WTC11 (cell line): ENCODE results near the gene ACACA. TPM values are rescaled to one million over a fixed set of nuclear protein-coding genes. Genes with fewer than 3 reads are reported as not detected.

Experiments
- ATAC-seq: fragments of 200-7000 bp; cut with Tn5 transposase; 2 replicates; pipeline ENCODE4 v1.10.0; 2021; ENCODE audit warnings: mild to moderate bottlenecking, moderate library complexity
- CTCF ChIA-PET: fragments of 300-600 bp; sonication (Branson Sonifier 250); formaldehyde crosslinking; loops from one replicate; lab custom pipeline; 2021; ENCODE audit warnings: antibody characterized with exemption; lab: Charles Lee
- POLR2A ChIA-PET: fragments of 350-600 bp; sonication (Branson Sonifier 250); formaldehyde crosslinking; loops from one replicate; lab custom pipeline; 2021; ENCODE audit warnings: antibody characterized with exemption; lab: Charles Lee
- DNase-seq: peaks from one replicate; pipeline ENCODE4 v3.0.0; 2021; ENCODE audit warnings: low spot score
- H3K27ac Mint-ChIP-seq: 2 replicates; pipeline ENCODE4 v1.8.0; 2021; ENCODE audit warnings: mixed read lengths
- H3K27me3 Mint-ChIP-seq: 2 replicates; pipeline ENCODE4 v1.8.0; 2021; ENCODE audit warnings: low read depth, mild to moderate bottlenecking, moderate library complexity, mixed read lengths
- H3K36me3 Mint-ChIP-seq: 2 replicates; pipeline ENCODE4 v1.8.0; 2021; ENCODE audit warnings: mixed read lengths
- H3K4me1 Mint-ChIP-seq: 2 replicates; pipeline ENCODE4 v1.8.0; 2022; ENCODE audit warnings: mixed read lengths
- H3K4me3 Mint-ChIP-seq: 2 replicates; pipeline ENCODE4 v1.8.0; 2021; ENCODE audit warnings: mild to moderate bottlenecking, moderate library complexity, mixed read lengths
- H3K9me3 Mint-ChIP-seq: 2 replicates; pipeline ENCODE4 v1.8.0; 2021; ENCODE audit warnings: mixed read lengths
- AR ChIP-seq: fragments of 250-450 bp; sonication (Bioruptor Pico); IDR thresholded peaks from 2 replicates; pipeline ENCODE4 v1.9.0; 2021; ENCODE audit warnings: mild to moderate bottlenecking
- ATF1 ChIP-seq: sonication (generic); formaldehyde crosslinking; IDR thresholded peaks from 2 replicates; pipeline ENCODE4 v1.8.1; 2023; ENCODE audit warnings: mild to moderate bottlenecking, moderate library complexity, missing genetic modification reagents
- CBFB ChIP-seq: sonication (generic); formaldehyde crosslinking; IDR thresholded peaks from 2 replicates; pipeline ENCODE4 v1.8.1; 2022; ENCODE audit warnings: mild to moderate bottlenecking, low read depth, missing genetic modification reagents
- CREB1 ChIP-seq: sonication (generic); formaldehyde crosslinking; IDR thresholded peaks from 2 replicates; pipeline ENCODE4 v1.8.0; 2023; ENCODE audit warnings: mild to moderate bottlenecking, missing genetic modification reagents
- CREM ChIP-seq: sonication (generic); formaldehyde crosslinking; IDR thresholded peaks from 2 replicates; pipeline ENCODE4 v1.8.1; 2022; ENCODE audit warnings: mild to moderate bottlenecking, missing genetic modification reagents, moderate library complexity
- E2F1 ChIP-seq: sonication (generic); formaldehyde crosslinking; IDR thresholded peaks from 2 replicates; pipeline ENCODE4 v1.8.0; 2022; ENCODE audit warnings: mild to moderate bottlenecking, missing genetic modification reagents
- FOXP1 ChIP-seq: sonication (generic); formaldehyde crosslinking; IDR thresholded peaks from 2 replicates; pipeline ENCODE4 v1.8.0; 2022; ENCODE audit warnings: missing genetic modification reagents, mild to moderate bottlenecking, moderate library complexity, borderline replicate concordance
- FOXP4 ChIP-seq: sonication (generic); formaldehyde crosslinking; IDR thresholded peaks from 2 replicates; pipeline ENCODE4 v1.8.0; 2022; ENCODE audit warnings: mild to moderate bottlenecking, missing genetic modification reagents
- MLX ChIP-seq: sonication (generic); formaldehyde crosslinking; IDR thresholded peaks from 2 replicates; pipeline ENCODE4 v1.8.1; 2023; ENCODE audit warnings: mild to moderate bottlenecking, missing genetic modification reagents, moderate library complexity
- NFE2L1 ChIP-seq: sonication (generic); formaldehyde crosslinking; IDR thresholded peaks from 2 replicates; pipeline ENCODE4 v1.8.1; 2023; ENCODE audit warnings: missing genetic modification reagents
- SOX15 ChIP-seq: fragments of 250-450 bp; sonication (Bioruptor Pico); IDR thresholded peaks from 2 replicates; pipeline ENCODE4 v1.9.0; 2021; ENCODE audit warnings: mild to moderate bottlenecking
- TEAD1 ChIP-seq: sonication (generic); formaldehyde crosslinking; IDR thresholded peaks from 2 replicates; pipeline ENCODE4 v1.8.0; 2022; ENCODE audit warnings: mild to moderate bottlenecking, missing genetic modification reagents
- TP53 ChIP-seq: sonication (generic); formaldehyde crosslinking; IDR thresholded peaks from 2 replicates; pipeline ENCODE4 v1.8.1; 2023; ENCODE audit warnings: mild to moderate bottlenecking, missing genetic modification reagents
- USF1 ChIP-seq: sonication (generic); formaldehyde crosslinking; IDR thresholded peaks from 2 replicates; pipeline ENCODE4 v1.8.0; 2022; ENCODE audit warnings: mild to moderate bottlenecking, missing genetic modification reagents
- ZNF121 ChIP-seq: sonication (generic); formaldehyde crosslinking; IDR thresholded peaks from 2 replicates; pipeline ENCODE4 v1.8.0; 2023; ENCODE audit warnings: missing genetic modification reagents
- ZNF138 ChIP-seq: sonication (generic); formaldehyde crosslinking; conservative IDR thresholded peaks from 2 replicates; pipeline ENCODE4 v1.8.1; 2022; ENCODE audit warnings: mild to moderate bottlenecking, moderate library complexity, missing genetic modification reagents
- ZNF317 ChIP-seq: sonication (generic); formaldehyde crosslinking; IDR thresholded peaks from 2 replicates; pipeline ENCODE4 v1.8.1; 2023; ENCODE audit warnings: low read depth, mild to moderate bottlenecking, moderate library complexity, missing genetic modification reagents, borderline replicate concordance
- ZNF425 ChIP-seq: fragments of 250-450 bp; sonication (Bioruptor Pico); conservative IDR thresholded peaks from 2 replicates; pipeline ENCODE4 v1.9.0; 2021; ENCODE audit warnings: mild to moderate bottlenecking
- ZNF671 ChIP-seq: fragments of 250-450 bp; sonication (Bioruptor Pico); IDR thresholded peaks from 2 replicates; pipeline ENCODE4 v1.8.0; 2021; ENCODE audit warnings: mild to moderate bottlenecking
- ZSCAN18 ChIP-seq: fragments of 250-450 bp; sonication (Bioruptor Pico); IDR thresholded peaks from 2 replicates; pipeline ENCODE4 v2.1.2; 2022; ENCODE audit warnings: mild to moderate bottlenecking, moderate library complexity
- total RNA-seq: library from RNA; stranded (reverse); gene quantifications from 3 replicates; pipeline ENCODE4 v1.2.3, GENCODE V29; 2021

Gene ACACA
- total RNA-seq, 1 experiment from 2014 or later, result 167 TPM

- ChIA-PET POLR2A (no interaction called here), CTCF (interaction anchor here (1.0 kb wide), 1 partner anchor 8 kb away, joined by 3 read pairs; no protein-coding TSS in a partner anchor)
- Mint-ChIP-seq H3K27ac (peak overlapping the region; percentile 10), H3K4me1 (no peaks in the 10 kb centered on the region), H3K36me3 (peaks cover 34% of the 10 kb centered on the region), H3K27me3 (no peaks in the 10 kb centered on the region), H3K4me3 (no peak overlapping the region), H3K9me3 (no peaks in the 10 kb centered on the region)
- DNase-seq (no peak), ATAC-seq (no peak)
- TF ChIP-seq USF1 (no peak), ZNF121 (no peak)
Observed at GRCh38 chr17:37429453-37429852, 22.8 kb upstream of the ACACA start.

- Mint-ChIP-seq H3K4me3 (no peak overlapping the region), H3K27me3 (no peaks in the 10 kb centered on the region), H3K27ac (no peak overlapping the region), H3K9me3 (no peaks in the 10 kb centered on the region), H3K36me3 (peaks cover 34% of the 10 kb centered on the region), H3K4me1 (no peaks in the 10 kb centered on the region)
- TF ChIP-seq TEAD1 (CRISPR knock-in tag) (no peak), ATF1 (no peak), TP53 (CRISPR knock-in tag) (no peak), ZNF317 (CRISPR knock-in tag) (no peak), CBFB (CRISPR knock-in tag) (no peak), E2F1 (CRISPR knock-in tag) (no peak), ZNF425 (CRISPR knock-in tag) (no peak), FOXP1 (CRISPR knock-in tag) (no peak), CREB1 (CRISPR knock-in tag) (no peak), MLX (CRISPR knock-in tag) (no peak), ZNF138 (no peak), SOX15 (no peak), FOXP4 (CRISPR knock-in tag) (no peak), CREM (CRISPR knock-in tag) (no peak), AR (CRISPR knock-in tag) (no peak), NFE2L1 (CRISPR knock-in tag) (no peak), ZNF671 (CRISPR knock-in tag) (no peak), ZSCAN18 (CRISPR knock-in tag) (no peak)
- no peak for DNase-seq
- ATAC-seq, result no peak
- ChIA-PET POLR2A (interaction anchor here (0.7 kb wide), 1 partner anchor 42 kb away, joined by 5 read pairs; no protein-coding TSS in a partner anchor), CTCF (interaction anchor here (0.7 kb wide), 1 partner anchor 8 kb away, joined by 5 read pairs; no protein-coding TSS in a partner anchor)
Observed at GRCh38 chr17:37429039-37429438, 22.4 kb upstream of the ACACA start.
